ENCODE measurements around the gene PDGFC.

The PDGFC gene

DNA sequence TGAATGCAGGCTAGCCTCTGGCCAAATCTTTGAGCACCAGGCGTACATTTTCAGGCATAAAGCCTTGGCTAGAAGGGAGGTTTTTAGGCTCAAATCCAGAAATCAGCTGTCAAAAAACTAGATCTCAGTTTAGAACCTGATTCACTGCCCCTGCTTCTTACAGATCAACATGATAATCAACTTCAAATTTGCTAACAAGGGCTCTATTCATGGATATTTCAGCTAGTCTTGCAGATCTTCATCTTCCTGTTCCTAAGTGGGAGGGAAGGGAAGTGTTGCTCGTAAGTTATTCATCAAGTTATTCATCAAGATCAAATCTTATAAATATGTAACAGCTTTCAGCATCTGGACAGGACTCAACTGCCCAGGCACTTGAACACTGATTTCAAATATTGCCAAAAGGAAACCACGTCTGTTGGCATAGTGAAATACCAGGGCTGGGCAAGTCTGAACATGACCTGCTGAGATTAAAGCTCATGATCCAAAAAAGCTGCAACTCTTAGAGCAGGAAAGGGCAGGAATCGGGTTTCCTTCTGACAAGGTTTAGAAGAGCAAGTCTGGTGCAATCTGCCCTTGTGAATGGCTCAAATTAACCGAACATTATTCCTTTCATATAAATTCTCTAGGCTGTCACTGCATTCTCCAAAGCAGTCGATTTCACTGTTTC is 200.3 kb downstream of the PDGFC start:
- peak overlapping the region; percentile 86 for H3K27ac ChIP-seq (ENCODE audit: low read depth, low read length, severe bottlenecking)
- no peaks in the 10 kb centered on the region for H3K9me3 ChIP-seq (ENCODE audit: control insufficient read depth, low read length)
- peaks cover 38% of the 10 kb centered on the region for H3K4me1 ChIP-seq (ENCODE audit: control insufficient read depth, insufficient read depth, low read length, poor library complexity, severe bottlenecking)
- 58 to 81% methylated on average over 4 of the region's 6 CpGs for WGBS, 2 experiments (ENCODE audit: insufficient coverage in 2 of 2)
- no peak overlapping the region for H3K4me3 ChIP-seq (ENCODE audit: extremely low read depth, insufficient read depth, low read length, poor library complexity, severe bottlenecking)
- no peaks in the 10 kb centered on the region for H3K36me3 ChIP-seq (ENCODE audit: control insufficient read depth, insufficient read depth, low read length)

DNA sequence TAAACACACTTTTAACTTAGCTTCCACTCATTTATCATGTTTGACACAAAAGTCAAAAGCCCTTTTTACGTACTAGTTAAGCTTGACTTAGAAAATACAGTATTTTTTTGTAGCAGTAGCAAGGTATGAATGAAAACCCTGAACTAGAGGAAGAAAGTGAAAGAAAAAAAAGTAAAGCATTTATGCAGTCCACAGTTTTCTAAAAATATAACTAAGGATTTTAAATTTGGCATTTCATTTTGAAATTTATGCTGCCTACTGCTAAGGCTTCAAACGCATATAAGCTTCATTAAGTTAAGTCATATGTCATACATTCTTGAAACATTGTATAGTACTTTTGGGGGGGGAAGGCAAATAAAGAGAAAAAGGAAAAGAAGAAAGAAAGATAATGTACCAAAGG is 201.5 kb downstream of the PDGFC start:
- Histone ChIP-seq H3K4me3 (ENCODE audit: extremely low read depth, insufficient read depth, low read length, poor library complexity, severe bottlenecking) (no peak overlapping the region), H3K9me3 (ENCODE audit: control insufficient read depth, low read length) (no peaks in the 10 kb centered on the region), H3K36me3 (ENCODE audit: control insufficient read depth, insufficient read depth, low read length) (no peaks in the 10 kb centered on the region), H3K4me1 (ENCODE audit: control insufficient read depth, insufficient read depth, low read length, poor library complexity, severe bottlenecking) (peaks cover 33% of the 10 kb centered on the region), H3K27ac (ENCODE audit: low read depth, low read length, severe bottlenecking) (no peak overlapping the region)
- WGBS, 2 experiments (ENCODE audit: insufficient coverage in 2 of 2) = no CpG with 5 or more reads among the region's 2 CpGs

DNA sequence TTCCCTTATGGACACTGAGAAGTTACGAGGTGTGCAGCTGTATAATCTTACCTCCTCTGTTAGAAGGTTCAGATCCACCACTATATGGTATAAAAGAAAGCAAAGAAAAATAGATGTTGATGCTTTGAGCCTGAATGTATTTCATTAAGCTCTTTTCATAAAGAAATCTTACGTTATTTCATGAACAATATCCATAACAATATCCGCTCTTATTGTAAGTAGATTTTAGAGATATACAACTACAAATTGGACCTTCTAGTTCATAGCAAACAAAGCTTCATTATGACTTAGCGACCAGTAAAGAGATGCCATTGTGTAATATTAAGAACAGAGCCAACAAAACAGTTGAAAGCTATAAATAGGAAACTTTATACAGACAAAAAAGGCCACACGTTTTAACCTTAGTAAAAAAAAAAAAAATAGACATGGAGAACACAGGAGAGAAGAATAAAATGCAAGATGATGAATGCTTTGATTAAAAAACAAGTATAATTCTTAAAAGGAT is 203.6 kb downstream of the PDGFC start:
- Histone ChIP-seq H3K4me3 (ENCODE audit: extremely low read depth, insufficient read depth, low read length, poor library complexity, severe bottlenecking) (no peak overlapping the region), H3K4me1 (ENCODE audit: control insufficient read depth, insufficient read depth, low read length, poor library complexity, severe bottlenecking) (peaks cover 24% of the 10 kb centered on the region), H3K9me3 (ENCODE audit: control insufficient read depth, low read length) (no peaks in the 10 kb centered on the region), H3K27ac (ENCODE audit: low read depth, low read length, severe bottlenecking) (no peak overlapping the region), H3K36me3 (ENCODE audit: control insufficient read depth, insufficient read depth, low read length) (no peaks in the 10 kb centered on the region)
- WGBS, 2 experiments (ENCODE audit: insufficient coverage in 2 of 2) = no CpG with 5 or more reads among the region's 5 CpGs

DNA sequence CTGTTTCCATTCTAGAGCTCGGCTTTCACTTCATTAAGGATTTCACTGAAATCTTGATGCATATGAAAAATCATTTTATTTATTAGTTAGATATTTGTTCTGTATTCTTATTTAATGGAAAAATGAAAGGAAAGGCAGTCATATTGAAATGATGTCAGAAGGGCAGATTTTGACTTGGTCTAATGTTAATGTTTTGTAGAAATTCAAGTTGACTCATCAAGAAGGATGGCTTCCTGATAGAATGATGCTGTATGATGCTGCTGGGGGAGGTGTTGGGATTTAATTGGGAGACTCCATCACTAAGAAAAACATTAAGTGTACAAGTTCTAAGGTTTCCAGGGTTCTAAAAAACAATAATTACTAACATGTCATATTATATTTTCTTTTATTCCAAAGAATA is 204.8 kb downstream of the PDGFC start:
- no peaks in the 10 kb centered on the region for H3K9me3 ChIP-seq (ENCODE audit: control insufficient read depth, low read length)
- H3K4me1 ChIP-seq (ENCODE audit: control insufficient read depth, insufficient read depth, low read length, poor library complexity, severe bottlenecking) = peaks cover 16% of the 10 kb centered on the region
- no CpG with 5 or more reads among the region's 1 CpG for WGBS, 2 experiments (ENCODE audit: insufficient coverage in 2 of 2)
- H3K36me3 ChIP-seq (ENCODE audit: control insufficient read depth, insufficient read depth, low read length) = no peaks in the 10 kb centered on the region
- H3K4me3 ChIP-seq (ENCODE audit: extremely low read depth, insufficient read depth, low read length, poor library complexity, severe bottlenecking) = no peak overlapping the region
- H3K27ac ChIP-seq (ENCODE audit: low read depth, low read length, severe bottlenecking) = no peak overlapping the region

DNA sequence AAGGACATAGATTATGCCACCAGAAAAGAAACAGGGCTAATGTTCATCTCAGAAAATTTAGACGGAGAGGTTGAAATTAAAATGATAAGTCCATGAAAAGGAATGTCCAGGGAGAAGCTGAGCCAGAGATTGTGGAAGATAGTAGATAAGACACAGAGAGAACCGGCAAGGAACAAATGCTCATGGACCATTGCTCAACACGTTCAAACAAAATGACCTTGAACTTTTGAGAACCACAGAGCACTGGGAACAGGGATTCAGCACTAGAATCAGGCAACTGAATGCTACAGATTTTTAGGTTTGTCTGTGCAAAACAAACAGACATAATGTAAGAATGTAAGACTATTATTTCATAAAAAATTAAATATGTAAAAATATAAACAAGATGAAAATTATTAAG is 206.3 kb downstream of the PDGFC start:
- H3K4me1 ChIP-seq (ENCODE audit: control insufficient read depth, insufficient read depth, low read length, poor library complexity, severe bottlenecking) = peaks cover 4% of the 10 kb centered on the region
- no peaks in the 10 kb centered on the region for H3K36me3 ChIP-seq (ENCODE audit: control insufficient read depth, insufficient read depth, low read length)
- H3K27ac ChIP-seq (ENCODE audit: low read depth, low read length, severe bottlenecking) = no peak overlapping the region
- 100% methylated on average over 3 of the region's 3 CpGs for WGBS, 2 experiments (ENCODE audit: insufficient coverage in 2 of 2)
- no peaks in the 10 kb centered on the region for H3K9me3 ChIP-seq (ENCODE audit: control insufficient read depth, low read length)
- no peak overlapping the region for H3K4me3 ChIP-seq (ENCODE audit: extremely low read depth, insufficient read depth, low read length, poor library complexity, severe bottlenecking)

DNA sequence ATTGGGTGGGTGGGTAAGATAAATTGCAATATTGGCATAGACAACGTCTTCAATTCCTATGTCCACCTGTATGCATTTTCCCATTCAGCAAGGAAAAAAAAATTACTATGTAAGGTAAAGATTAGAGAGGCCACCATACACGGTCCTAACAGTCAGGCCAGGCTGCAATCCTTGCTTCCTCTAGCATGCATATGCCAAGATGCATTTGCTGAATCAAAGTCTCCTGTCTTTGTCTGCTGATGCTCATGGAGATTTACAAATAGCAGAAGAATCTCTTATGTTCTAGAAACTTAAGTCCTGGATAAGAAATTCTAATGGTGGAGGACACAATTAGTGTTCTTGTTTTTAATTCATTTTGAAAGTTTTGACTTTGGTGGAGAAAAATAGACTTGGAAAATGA is 206.8 kb downstream of the PDGFC start:
- Histone ChIP-seq H3K36me3 (ENCODE audit: control insufficient read depth, insufficient read depth, low read length) (no peaks in the 10 kb centered on the region), H3K4me3 (ENCODE audit: extremely low read depth, insufficient read depth, low read length, poor library complexity, severe bottlenecking) (no peak overlapping the region), H3K27ac (ENCODE audit: low read depth, low read length, severe bottlenecking) (no peak overlapping the region), H3K9me3 (ENCODE audit: control insufficient read depth, low read length) (no peaks in the 10 kb centered on the region), H3K4me1 (ENCODE audit: control insufficient read depth, insufficient read depth, low read length, poor library complexity, severe bottlenecking) (peaks cover 4% of the 10 kb centered on the region)
- WGBS, 2 experiments (ENCODE audit: insufficient coverage in 2 of 2) = 80% methylated on average over 1 of the region's 2 CpGs; no CpG with 5 or more reads in 1 of the 2 experiments

DNA sequence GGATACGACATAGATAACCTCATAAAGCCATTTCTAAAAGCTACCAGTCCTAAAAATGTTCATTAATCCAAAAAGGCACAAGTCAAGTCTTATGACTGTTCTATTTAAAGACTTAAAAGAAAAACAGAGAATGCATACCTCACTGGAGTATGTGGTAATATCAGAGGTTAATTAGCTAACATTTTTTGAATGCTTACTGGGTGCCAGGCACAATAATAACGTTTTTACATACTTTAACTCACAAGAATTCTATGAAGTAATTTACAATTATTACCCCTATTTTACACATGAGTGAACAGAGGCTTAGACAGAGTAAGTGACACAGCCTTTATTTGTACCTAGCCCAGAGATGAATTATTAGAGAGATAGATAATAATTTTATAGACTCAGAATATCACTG is 207.5 kb downstream of the PDGFC start:
- Histone ChIP-seq H3K4me3 (ENCODE audit: extremely low read depth, insufficient read depth, low read length, poor library complexity, severe bottlenecking) (no peak overlapping the region), H3K4me1 (ENCODE audit: control insufficient read depth, insufficient read depth, low read length, poor library complexity, severe bottlenecking) (peaks cover 4% of the 10 kb centered on the region), H3K27ac (ENCODE audit: low read depth, low read length, severe bottlenecking) (no peak overlapping the region), H3K9me3 (ENCODE audit: control insufficient read depth, low read length) (no peaks in the 10 kb centered on the region), H3K36me3 (ENCODE audit: control insufficient read depth, insufficient read depth, low read length) (no peaks in the 10 kb centered on the region)
- WGBS, 2 experiments (ENCODE audit: insufficient coverage in 2 of 2) = 100% methylated on average over 1 of the region's 2 CpGs; no CpG with 5 or more reads in 1 of the 2 experiments

DNA sequence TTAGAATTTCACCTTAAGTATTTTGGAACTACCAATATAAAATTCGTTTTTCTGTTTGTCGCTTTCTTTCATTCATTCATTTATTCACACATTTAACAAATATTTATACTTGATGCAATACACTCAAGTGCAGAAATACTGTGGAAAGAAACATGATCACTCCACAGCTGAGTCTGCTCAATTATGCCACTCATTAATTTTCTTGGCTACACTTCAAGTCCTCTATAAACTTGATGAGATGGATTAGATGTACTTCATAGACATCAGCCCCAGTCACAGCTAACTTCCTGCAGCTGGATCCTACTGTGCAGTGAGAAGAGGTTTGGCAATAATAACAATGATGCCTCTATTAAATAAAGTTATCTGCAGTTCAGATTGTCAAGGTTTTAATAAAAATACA is 208.1 kb downstream of the PDGFC start:
- H3K4me1 ChIP-seq (ENCODE audit: control insufficient read depth, insufficient read depth, low read length, poor library complexity, severe bottlenecking) = peaks cover 4% of the 10 kb centered on the region
- WGBS, 2 experiments (ENCODE audit: insufficient coverage in 2 of 2) = 100% methylated on average over 1 of the region's 2 CpGs; no CpG with 5 or more reads in 1 of the 2 experiments
- no peaks in the 10 kb centered on the region for H3K36me3 ChIP-seq (ENCODE audit: control insufficient read depth, insufficient read depth, low read length)

DNA sequence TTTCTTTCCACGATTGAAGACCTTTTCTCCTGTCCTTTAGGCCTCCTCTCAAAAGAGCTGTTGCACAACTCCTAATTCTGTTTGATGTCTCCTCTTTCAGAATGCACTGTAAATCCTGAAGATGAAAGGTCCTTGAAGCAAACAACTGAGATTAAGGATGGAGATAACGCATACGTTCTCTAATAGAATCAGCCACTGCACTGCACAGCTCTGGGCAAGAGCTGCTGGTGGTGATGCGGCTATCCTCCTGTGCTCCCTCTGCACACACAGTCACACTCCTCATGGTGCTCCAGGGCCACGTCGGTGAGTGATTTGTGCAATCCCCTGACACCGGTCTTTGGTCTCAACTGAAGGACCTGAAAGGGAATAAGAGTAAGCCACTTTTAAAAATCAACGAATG is 208.7 kb downstream of the PDGFC start:
- H3K27ac ChIP-seq (ENCODE audit: low read depth, low read length, severe bottlenecking) = no peak overlapping the region
- H3K9me3 ChIP-seq (ENCODE audit: control insufficient read depth, low read length) = no peaks in the 10 kb centered on the region
- no peaks in the 10 kb centered on the region for H3K36me3 ChIP-seq (ENCODE audit: control insufficient read depth, insufficient read depth, low read length)
- no peak overlapping the region for H3K4me3 ChIP-seq (ENCODE audit: extremely low read depth, insufficient read depth, low read length, poor library complexity, severe bottlenecking)
- H3K4me1 ChIP-seq (ENCODE audit: control insufficient read depth, insufficient read depth, low read length, poor library complexity, severe bottlenecking) = peaks cover 4% of the 10 kb centered on the region
- 92 to 97% methylated on average over 4 to 7 of the region's 8 CpGs for WGBS, 2 experiments (ENCODE audit: insufficient coverage in 2 of 2)

More for the DNA sequence above, 208.1 kb downstream of the PDGFC start:
- H3K9me3 ChIP-seq (ENCODE audit: control insufficient read depth, low read length) = no peaks in the 10 kb centered on the region
- no peak overlapping the region for H3K27ac ChIP-seq (ENCODE audit: low read depth, low read length, severe bottlenecking)
- no peak overlapping the region for H3K4me3 ChIP-seq (ENCODE audit: extremely low read depth, insufficient read depth, low read length, poor library complexity, severe bottlenecking)

DNA sequence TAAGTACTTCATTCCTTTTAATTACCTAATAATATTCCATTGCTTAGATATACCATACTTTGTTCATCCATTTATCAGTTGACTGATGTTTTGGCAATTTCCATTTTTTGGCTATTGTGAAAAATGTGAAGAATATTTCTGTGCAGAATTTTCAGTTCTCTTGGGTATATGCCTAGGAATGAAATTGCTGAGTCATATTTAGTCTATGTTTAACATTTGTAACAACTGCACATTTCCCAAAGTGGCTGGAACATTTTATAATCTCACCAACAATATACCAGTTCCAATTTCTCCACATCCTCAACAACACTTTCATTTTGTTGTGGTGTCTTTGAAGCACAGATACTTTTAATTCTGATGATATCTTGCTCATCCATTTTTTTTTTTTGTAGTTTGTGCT is 215.5 kb downstream of the PDGFC start:
- no peak overlapping the region for H3K4me3 ChIP-seq (ENCODE audit: extremely low read depth, insufficient read depth, low read length, poor library complexity, severe bottlenecking)
- H3K4me1 ChIP-seq (ENCODE audit: control insufficient read depth, insufficient read depth, low read length, poor library complexity, severe bottlenecking) = no peaks in the 10 kb centered on the region
- no peaks in the 10 kb centered on the region for H3K36me3 ChIP-seq (ENCODE audit: control insufficient read depth, insufficient read depth, low read length)
- no peak overlapping the region for H3K27ac ChIP-seq (ENCODE audit: low read depth, low read length, severe bottlenecking)
- H3K9me3 ChIP-seq (ENCODE audit: control insufficient read depth, low read length) = no peaks in the 10 kb centered on the region

DNA sequence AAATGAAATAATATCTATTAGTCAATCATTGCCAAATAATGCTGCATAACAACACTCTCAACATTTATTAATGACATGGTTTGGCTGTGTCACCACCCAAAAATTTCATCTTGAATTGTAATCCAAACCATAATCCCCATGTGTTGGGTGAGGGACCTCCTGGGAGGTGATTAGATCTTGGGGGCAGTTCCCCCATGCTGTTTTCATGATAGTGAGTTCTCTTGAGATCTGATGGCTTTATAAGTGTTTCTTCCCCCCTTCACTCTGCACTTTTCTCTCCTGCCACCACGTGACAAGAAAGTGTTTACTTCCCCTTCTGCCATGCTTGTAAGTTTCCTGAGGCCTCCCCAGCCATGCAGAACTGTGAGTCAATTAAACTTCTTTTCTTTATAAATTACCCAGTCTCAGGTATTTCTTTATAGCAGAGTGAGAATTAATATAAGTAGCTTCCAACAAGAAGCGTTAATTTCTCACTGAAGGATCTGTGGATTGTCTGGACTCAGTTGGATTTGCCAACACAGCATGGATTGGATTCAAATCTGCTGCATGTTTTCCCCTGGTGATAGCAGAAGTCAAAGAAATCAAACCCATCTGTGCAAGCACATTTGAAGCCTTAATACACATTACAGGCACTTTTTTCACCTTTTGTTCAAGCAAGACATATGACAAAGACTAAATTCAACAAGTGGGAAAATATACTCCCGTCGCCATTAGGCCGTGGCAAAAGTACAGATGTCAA is 216.6 kb downstream of the PDGFC start:
- Histone ChIP-seq H3K4me3 (ENCODE audit: extremely low read depth, insufficient read depth, low read length, poor library complexity, severe bottlenecking) (no peak overlapping the region), H3K27ac (ENCODE audit: low read depth, low read length, severe bottlenecking) (no peak overlapping the region), H3K36me3 (ENCODE audit: control insufficient read depth, insufficient read depth, low read length) (no peaks in the 10 kb centered on the region), H3K9me3 (ENCODE audit: control insufficient read depth, low read length) (no peaks in the 10 kb centered on the region), H3K4me1 (ENCODE audit: control insufficient read depth, insufficient read depth, low read length, poor library complexity, severe bottlenecking) (no peaks in the 10 kb centered on the region)
- 63% methylated on average over 1 of the region's 5 CpGs; no CpG with 5 or more reads in 1 of the 2 experiments for WGBS, 2 experiments (ENCODE audit: insufficient coverage in 2 of 2)
